ENCODE results near the gene RHBDL1.
A peak's percentile ranks its signal among the peaks of the same experiment; 100 is the strongest.
"Not testable (repeated sequence)": the region's sequence is repeated elsewhere in the genome, so short reads cannot be mapped to it uniquely, and the experiment has no call there.

The RHBDL1 gene

GRCh38 chr16:705431-706188 lies 30.1 kb downstream of the RHBDL1 start, which contains the start of gene FBXL16:
Gene FBXL16, minus strand, starts transcription at chr16:705801. Its CDS starts 8,396 bp downstream, at chr16:697405.
- no peak for DNase-seq (ENCODE audit: low read depth in 2 of 2)

- DNase-seq (ENCODE audit: low read depth in 2 of 2), result no peak
Measured at GRCh38 chr16:706189-707061, 31.0 kb downstream of the RHBDL1 start.

- DNase-seq (ENCODE audit: low read depth in 2 of 2), result no peak
Measured at GRCh38 chr16:707062-707538, 31.6 kb downstream of the RHBDL1 start.

GRCh38 chr16:708019-708418 lies 32.5 kb downstream of the RHBDL1 start:
- DNase-seq (ENCODE audit: low read depth in 2 of 2), result no peak

- no peak for DNase-seq (ENCODE audit: low read depth in 2 of 2)
Measured at GRCh38 chr16:708959-709358, 33.5 kb downstream of the RHBDL1 start.

GRCh38 chr16:709566-710499 lies 34.4 kb downstream of the RHBDL1 start:
- no peak for DNase-seq (ENCODE audit: low read depth in 2 of 2)

- no peak for DNase-seq (ENCODE audit: low read depth in 2 of 2)
Measured at GRCh38 chr16:710500-711075, 35.1 kb downstream of the RHBDL1 start.

GRCh38 chr16:711084-711483 lies 35.6 kb downstream of the RHBDL1 start:
- no peak for DNase-seq (ENCODE audit: low read depth in 2 of 2)

- peak; percentile 61 to 69 for DNase-seq (ENCODE audit: low read depth in 2 of 2)
Measured at GRCh38 chr16:711548-712320, 36.3 kb downstream of the RHBDL1 start.

GRCh38 chr16:712740-713250 lies 37.3 kb downstream of the RHBDL1 start:
- not testable (repeated sequence) for DNase-seq (ENCODE audit: low read depth in 2 of 2)

GRCh38 chr16:714079-714478 lies 38.6 kb downstream of the RHBDL1 start:
- no peak for DNase-seq (ENCODE audit: low read depth in 2 of 2)

GRCh38 chr16:714558-715476 lies 39.3 kb downstream of the RHBDL1 start, which contains the start of gene METRN:
Gene METRN, plus strand, starts transcription at chr16:715118. Its CDS starts 172 bp downstream, at chr16:715290.
- peak; percentile 75 to 79 for DNase-seq (ENCODE audit: low read depth in 2 of 2)

- DNase-seq (ENCODE audit: low read depth in 2 of 2), result no peak
Measured at GRCh38 chr16:715477-716199, 40.2 kb downstream of the RHBDL1 start.

- DNase-seq (ENCODE audit: low read depth in 2 of 2), result no peak
Measured at GRCh38 chr16:716200-716568, 40.7 kb downstream of the RHBDL1 start.

- DNase-seq (ENCODE audit: low read depth in 2 of 2), result no peak
Measured at GRCh38 chr16:716768-717325, 41.4 kb downstream of the RHBDL1 start.

- no peak for DNase-seq (ENCODE audit: low read depth in 2 of 2)
Measured at GRCh38 chr16:717450-718245, 42.2 kb downstream of the RHBDL1 start.

- no peak for DNase-seq (ENCODE audit: low read depth in 2 of 2)
Measured at GRCh38 chr16:718389-718788, 42.9 kb downstream of the RHBDL1 start.

All from stimulated activated CD8-positive, alpha-beta memory T cell treated with anti-CD3 and anti-CD28 coated beads, Interleukin-7, amount 100 ng/mL, for 1 hour (primary cell).